Measurements from ENCODE around the gene ITGAE.

DNA sequence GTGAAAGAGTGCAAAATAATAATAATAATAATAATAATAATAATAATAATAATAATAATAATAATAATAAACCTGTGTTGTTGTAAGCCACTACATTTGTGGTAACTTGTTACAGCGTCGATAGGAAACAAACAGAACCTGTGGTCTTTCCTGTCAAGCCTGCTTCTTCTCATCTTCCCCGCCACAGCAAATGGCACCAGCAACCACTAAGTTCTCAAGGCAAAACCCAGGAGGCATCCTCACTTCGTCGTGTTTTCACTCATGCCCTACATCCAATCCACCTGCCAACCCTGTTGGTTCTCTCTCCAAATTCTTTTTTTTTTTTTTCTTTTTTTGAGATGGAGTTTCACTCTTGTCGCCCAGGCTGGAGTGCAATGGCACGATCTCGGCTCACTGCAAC lies 34.2 kb downstream of the ITGAE start:
- TF ChIP-seq, protein P1, sequence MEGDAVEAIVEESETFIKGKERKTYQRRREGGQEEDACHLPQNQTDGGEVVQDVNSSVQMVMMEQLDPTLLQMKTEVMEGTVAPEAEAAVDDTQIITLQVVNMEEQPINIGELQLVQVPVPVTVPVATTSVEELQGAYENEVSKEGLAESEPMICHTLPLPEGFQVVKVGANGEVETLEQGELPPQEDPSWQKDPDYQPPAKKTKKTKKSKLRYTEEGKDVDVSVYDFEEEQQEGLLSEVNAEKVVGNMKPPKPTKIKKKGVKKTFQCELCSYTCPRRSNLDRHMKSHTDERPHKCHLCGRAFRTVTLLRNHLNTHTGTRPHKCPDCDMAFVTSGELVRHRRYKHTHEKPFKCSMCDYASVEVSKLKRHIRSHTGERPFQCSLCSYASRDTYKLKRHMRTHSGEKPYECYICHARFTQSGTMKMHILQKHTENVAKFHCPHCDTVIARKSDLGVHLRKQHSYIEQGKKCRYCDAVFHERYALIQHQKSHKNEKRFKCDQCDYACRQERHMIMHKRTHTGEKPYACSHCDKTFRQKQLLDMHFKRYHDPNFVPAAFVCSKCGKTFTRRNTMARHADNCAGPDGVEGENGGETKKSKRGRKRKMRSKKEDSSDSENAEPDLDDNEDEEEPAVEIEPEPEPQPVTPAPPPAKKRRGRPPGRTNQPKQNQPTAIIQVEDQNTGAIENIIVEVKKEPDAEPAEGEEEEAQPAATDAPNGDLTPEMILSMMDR (IDR thresholded peaks at IDR 0.05): no peak
- TF ChIP-seq POLR2A (IDR thresholded peaks at IDR 0.05) (no peak), POLR2AphosphoS5 (IDR thresholded peaks at IDR 0.05) (no peak), EP300 (IDR thresholded peaks at IDR 0.05) (no peak)

All from sigmoid colon (tissue), 4 donors.